GM11168 (cell line): ENCODE results near the gene MAPK9.
"Not testable (repeated sequence)": the region's sequence is repeated elsewhere in the genome, so short reads cannot be mapped to it uniquely, and the experiment has no call there.

ENCODE experiments used
- in situ Hi-C: fragments of 300-500 bp; cut with MboI; formaldehyde crosslinking; loops from one replicate; pipeline ENCODE4 v1.12.0; 2022; ENCODE audit warnings: low sequenced_read_pairs; ENCODE audit not compliant: unreplicated experiment

The MAPK9 gene

GRCh38 chr5:180328296-180329137, 36.6 kb upstream of the MAPK9 start:
- in situ Hi-C loops, result no loop called here

DNA sequence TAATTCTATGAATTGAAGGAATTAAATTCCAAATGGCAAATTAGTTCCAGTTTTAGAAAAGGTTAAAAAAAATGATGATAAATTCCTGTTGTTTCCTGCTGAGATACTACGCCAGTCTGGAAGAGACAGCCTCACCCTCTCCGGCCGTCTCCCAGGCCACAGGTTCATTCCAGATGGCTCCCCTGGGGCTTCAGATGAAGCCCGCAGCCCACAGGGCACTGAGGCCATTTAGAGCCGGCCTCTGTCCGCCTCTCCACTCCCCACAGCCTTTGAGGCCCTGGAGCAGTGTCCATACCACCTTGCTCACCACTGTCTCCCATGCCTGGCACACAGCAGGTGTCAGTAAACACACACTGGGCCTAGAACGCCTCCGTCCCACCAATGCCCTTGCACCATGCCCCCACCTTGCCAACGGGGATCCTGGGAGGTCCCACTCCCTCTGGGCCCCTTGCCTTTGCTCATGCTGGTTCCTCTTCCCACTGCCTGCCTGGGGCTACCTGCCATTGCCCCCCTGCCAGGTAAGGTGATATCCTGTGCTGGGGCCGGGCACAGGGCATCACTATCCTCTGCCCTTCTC, 35.2 kb upstream of the MAPK9 start:
- in situ Hi-C loops, result no loop called here

DNA sequence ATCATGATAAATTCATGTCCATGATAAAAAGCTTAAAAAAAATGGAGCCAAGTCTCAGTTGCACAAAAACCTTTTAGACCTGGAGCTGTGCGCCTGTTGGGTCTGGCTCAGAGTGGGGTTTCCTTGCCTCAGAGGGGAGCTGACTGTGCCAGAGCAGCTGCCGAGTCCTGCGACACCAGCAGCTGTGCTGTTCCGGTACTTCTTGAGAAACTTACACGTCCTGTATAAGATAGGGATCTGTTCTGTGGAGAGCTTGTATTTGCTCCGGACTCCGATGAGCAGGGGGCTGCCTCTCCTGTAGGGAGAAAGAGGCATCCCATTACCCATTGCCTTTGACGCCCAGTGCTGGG, 32.7 kb upstream of the MAPK9 start:
- in situ Hi-C loops, result no loop called here

- in situ Hi-C loops, result no loop called here
These were observed 32.2 kb upstream of the MAPK9 start for GRCh38 chr5:180323941-180324600.

GRCh38 chr5:180323160-180323559, 31.3 kb upstream of the MAPK9 start:
- in situ Hi-C loops, result no loop called here

GRCh38 chr5:180318456-180319089, 26.7 kb upstream of the MAPK9 start:
- in situ Hi-C loops, result no loop called here

DNA sequence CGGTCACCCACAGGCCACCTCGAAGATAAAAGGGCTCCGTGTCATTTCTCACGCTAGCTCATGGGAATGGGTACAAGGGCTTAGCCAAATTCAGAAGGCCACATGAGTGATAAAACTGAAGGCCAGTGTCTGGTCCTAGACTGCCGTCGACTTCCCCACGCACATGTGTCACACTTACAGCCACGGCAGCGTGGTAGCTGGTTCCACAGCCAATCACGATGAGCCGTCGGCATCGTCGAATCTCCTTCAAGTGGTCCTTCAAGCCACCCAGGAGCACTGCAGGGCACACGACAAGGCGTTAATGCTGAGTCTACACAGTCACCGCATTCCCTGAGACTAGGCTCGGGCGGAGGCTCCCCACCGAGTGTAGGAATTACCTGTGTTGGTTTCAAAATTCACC, 24.7 kb upstream of the MAPK9 start:
- in situ Hi-C loops, result no loop called here

DNA sequence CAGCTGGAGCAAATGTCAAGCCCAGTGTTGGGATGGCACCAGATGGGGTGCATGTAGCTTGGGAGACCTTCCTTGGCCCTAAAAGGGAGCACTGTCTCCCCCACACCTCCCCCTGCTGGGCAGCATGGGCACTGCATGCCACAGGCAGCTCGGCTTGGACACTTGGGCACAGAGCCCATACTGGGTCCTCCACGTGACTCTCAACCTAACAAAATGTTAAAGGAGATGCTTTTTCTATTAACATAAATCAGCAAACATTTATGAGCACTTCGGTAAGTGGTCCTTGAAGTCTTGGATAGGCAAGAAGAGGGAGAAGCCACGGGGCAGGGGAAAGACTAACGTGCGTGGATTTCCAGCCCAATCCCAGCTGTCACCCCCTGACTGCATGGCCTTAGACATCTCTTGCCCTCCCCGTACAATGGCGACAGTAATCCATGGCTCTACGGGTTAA, 23.9 kb upstream of the MAPK9 start:
- in situ Hi-C loops, result no loop called here

DNA sequence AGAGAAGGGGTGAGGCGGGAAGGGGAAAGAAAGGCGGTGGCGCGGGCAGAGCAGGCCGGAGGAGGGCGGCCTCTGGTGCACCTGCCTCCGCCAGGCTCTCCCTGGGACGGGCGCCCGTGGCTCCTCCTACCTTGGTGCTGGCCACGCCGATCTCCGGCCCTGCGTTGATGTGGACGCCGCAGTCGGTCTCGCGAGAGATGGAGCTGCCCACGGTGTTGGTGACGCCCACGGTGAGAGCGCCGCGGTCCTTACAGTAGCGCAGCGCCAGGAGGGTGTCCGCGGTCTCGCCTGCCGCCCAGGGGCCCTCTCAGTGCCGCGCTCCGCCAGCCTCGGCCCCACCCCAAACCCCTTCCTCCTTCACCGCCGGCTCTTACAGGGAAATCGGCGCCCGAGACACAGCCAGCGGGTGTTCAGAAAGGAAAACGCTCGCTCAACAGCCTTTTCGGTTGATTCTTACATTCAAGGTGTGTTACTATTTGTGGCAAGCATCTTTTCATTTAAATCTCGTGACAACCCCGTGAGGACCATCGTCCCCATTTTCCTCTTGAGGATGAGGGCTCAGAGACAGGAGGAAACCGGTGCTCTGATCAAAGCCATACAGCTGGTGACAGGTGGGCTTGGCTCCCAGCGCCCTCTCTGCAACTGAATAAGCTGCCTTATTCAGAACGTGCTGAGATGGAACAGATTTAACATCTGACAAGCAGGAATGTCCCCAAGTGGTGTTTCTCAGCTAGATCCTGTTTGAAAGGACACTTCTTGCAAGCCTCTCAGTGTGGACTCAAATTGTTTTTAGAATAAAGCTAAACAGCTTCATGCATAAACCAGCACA, 22.0 kb upstream of the MAPK9 start:
- in situ Hi-C loops, result no loop called here

GRCh38 chr5:180311216-180311615, 19.3 kb upstream of the MAPK9 start:
- in situ Hi-C loops, result no loop called here

DNA sequence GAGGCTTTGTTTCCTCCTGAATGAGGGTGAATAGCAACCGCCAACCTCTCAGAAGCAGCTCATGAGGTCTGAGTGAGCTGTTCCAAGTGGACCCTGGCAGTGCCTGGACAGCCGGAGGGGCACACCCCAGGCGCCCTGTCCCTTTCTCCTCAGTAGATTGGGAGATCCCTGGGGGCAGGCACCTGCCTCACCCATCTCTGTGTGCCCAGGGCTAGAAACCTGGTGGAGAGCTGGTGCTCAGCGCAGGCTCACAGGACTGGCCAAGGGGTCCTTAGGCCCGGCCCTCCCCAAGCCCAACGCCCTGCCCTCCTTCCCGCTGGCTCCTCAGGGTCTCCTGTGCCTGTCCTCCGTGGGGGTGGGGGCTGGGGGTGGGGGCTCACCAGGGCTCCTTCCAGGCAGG, 14.9 kb upstream of the MAPK9 start:
- in situ Hi-C loops, result no loop called here

DNA sequence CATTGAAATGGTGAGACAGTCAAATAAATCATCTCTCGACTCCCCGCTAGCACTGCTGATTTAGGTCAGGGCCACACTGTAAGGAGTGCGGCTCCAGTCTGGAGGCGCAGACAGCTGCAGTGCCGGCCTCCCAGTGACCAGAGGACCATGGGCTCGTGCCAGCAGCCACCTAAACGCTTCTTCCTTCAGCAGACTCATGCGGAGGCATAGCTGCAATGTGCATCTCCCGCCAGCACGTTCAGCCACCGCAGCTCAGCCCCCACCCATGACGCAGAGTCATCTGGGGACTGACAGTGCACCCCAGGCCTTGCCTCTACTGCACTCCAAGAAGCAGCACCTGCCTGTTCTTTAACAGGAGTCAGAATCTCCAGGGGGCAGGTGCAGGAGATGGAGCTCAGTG, 13.6 kb upstream of the MAPK9 start:
- in situ Hi-C loops, result no loop called here

- in situ Hi-C loops, result no loop called here
These were observed 12.8 kb upstream of the MAPK9 start for GRCh38 chr5:180304431-180305375.

DNA sequence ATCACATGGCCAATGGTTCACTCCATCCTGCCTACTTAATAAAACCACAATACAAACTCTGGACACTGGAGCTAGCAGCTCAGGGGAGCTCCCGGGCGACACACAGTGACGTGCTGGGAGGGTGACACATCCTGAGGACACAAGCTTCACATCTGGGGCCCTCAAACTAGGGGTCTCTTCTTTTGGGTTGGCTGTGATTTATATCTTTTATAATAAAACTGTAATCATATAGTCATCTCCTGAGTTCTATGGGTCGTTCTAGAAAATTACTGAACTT, 12.1 kb upstream of the MAPK9 start:
- in situ Hi-C loops, result no loop called here

- in situ Hi-C loops, result no loop called here
These were observed 11.5 kb upstream of the MAPK9 start for GRCh38 chr5:180303226-180304015.

DNA sequence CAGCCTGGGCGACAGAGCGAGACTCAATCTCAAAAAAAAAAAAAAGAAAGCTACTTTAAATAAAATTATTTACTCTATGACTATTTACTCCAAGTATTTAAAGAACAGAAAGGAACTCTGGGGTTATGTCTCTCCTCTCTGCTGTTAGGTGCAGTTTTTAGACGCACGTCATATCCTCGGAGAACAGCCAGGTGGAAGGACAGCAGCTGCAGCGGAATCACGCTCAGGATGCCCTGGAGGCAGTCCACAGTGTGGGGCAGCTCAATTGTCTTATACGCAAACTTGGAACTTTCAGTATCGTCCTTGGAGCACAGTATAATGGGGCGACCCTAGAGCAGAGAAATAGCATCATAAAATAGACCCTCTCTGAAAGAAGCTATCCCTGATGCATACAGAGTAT, 10.4 kb upstream of the MAPK9 start:
- in situ Hi-C loops, result no loop called here

GRCh38 chr5:180301253-180301652, 9.4 kb upstream of the MAPK9 start:
- in situ Hi-C loops, result no loop called here

- in situ Hi-C loops, result no loop called here
These were observed 7.6 kb upstream of the MAPK9 start for GRCh38 chr5:180299526-180299925.

DNA sequence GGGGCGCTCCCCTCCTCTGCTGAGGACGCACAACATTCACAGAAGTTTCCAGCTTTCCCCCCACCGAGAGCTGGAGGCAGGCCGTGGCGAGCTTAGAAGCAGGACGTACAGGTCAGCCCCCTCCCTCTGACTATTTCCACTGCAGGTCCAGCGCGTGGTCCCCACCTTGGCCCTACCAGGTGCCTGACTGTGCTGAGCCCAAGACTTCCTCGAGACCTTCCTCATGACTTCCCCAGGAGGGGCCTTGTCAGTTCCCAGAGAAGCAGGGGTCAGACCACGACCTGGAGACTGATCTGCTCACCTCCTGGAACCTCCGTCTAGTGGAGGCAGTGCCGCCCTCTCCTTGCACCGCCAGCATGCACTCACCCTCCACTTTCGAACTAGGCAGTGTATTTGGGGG, 7.1 kb upstream of the MAPK9 start:
- in situ Hi-C loops, result not testable (repeated sequence)
